ENCODE measurements around the gene MYL4. TPM values are rescaled to one million over a fixed set of nuclear protein-coding genes. Genes with fewer than 3 reads are reported as not detected.

Gene MYL4
- polyA plus RNA-seq, 6 donors from 2014 or later: 0.53 to 0.55 TPM; not detected in 4

DNA sequence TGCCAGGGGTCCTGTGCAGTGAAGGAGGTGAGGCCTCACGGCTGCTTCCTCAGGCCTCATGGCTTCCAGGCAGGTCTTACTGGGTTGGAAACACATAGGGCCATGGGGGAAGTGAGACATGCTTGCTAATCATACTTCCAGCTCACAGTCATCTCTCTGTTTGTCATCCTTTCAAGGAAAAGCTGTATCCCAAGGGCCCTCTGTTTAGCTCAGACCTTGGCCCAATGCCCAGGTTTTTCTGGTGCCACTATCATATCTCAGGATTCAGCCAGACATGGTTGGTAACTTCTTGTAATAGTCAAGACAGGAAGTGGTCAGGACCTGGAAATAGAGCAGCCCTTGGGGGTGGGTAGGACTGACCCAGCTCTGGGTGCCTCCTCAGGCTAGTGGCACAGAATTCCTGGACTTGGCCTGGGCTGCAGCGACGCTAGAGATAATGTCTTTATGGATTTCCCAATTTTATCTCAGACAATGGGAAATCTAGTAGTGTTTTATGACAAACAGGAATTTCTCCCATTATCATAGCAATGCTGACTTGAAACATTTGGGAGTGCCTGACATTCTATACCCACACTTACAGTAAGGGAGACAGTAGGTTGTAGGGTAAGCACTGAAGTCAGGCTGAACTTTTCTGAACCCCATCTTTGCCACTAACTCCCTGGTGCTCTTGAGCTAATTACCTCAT, 31.0 kb downstream of the MYL4 start:
- Mint-ChIP-seq H3K4me3 (peak overlapping the region in 3 of 8 donors; percentile 8 to 26 (median 10)), H3K4me1 (peaks cover 27 to 30% (median 29%) of the 10 kb centered on the region in 3 donors), H3K36me3 (peaks cover 0 to 8% of the 10 kb centered on the region in 2 donors), H3K27ac (peak overlapping the region in 1 of 6 donors; percentile 9), H3K27me3 (peaks cover 0 to 8% (median 0%) of the 10 kb centered on the region in 3 donors), H3K9me3 (peaks cover 0 to 6% (median 0%) of the 10 kb centered on the region in 7 donors)
- no peak for DNase-seq
- ATAC-seq (ENCODE audit: low read depth in 2 of 2): peak in 1 of 2 donors; percentile 33

DNA sequence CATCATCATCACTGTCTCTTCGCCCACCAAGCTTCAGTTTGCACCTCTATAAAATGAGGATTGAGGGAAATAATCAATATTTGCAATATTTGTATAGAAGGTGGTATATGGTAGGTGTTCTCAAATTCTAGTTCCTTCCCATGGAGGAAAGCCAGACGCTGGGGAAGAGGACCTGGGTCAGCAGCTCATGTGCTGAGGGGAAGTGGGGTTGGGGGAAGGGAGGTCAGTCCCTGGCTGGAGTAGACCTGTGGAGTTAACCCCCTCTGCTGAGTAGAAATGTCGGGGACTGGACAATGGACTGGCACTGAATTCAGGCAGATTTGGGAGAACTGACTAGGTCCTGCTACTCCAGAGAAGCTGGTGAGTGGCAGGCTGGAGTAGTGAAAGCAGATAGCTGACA, 31.7 kb downstream of the MYL4 start:
- Mint-ChIP-seq H3K36me3 (peaks cover 0 to 8% of the 10 kb centered on the region in 2 donors), H3K27me3 (peaks cover 0 to 8% (median 2%) of the 10 kb centered on the region in 3 donors), H3K4me3 (peak overlapping the region in 1 of 8 donors; percentile 26), H3K9me3 (peaks cover 0 to 6% (median 0%) of the 10 kb centered on the region in 7 donors), H3K4me1 (peaks cover 27 to 30% (median 27%) of the 10 kb centered on the region in 3 donors), H3K27ac (peak overlapping the region in 1 of 6 donors; percentile 30)
- DNase-seq (no peak), ATAC-seq (ENCODE audit: low read depth in 2 of 2) (no peak)

DNA sequence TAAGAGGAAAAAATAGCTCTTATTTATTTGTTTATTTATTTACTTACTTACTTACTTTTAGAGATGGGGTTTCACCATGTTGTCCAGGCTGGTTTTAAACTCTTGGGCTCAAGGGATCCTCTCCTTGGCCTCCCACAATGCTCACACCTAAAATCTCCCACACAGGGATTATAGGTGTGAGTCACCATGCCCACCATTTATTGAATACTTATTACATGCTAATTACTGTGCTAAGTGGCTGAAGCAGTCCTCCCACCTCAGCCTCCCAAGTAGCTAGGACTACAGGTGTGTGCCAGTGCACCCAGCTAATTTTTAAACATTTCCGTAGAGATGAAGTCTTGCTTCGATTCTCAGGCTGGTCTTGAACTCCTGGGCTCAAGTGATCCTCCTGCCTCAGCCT, 33.5 kb downstream of the MYL4 start:
- ATAC-seq (ENCODE audit: low read depth in 2 of 2) (no peak), DNase-seq (no peak)
- H3K9me3 Mint-ChIP-seq: no peaks in the 10 kb centered on the region
- peaks cover 27 to 30% (median 27%) of the 10 kb centered on the region in 3 donors for H3K4me1 Mint-ChIP-seq
- H3K27ac Mint-ChIP-seq: no peak overlapping the region
- H3K36me3 Mint-ChIP-seq: peaks cover 0 to 8% of the 10 kb centered on the region in 2 donors
- peaks cover 6 to 9% (median 8%) of the 10 kb centered on the region in 3 donors for H3K27me3 Mint-ChIP-seq
- no peak overlapping the region for H3K4me3 Mint-ChIP-seq

DNA sequence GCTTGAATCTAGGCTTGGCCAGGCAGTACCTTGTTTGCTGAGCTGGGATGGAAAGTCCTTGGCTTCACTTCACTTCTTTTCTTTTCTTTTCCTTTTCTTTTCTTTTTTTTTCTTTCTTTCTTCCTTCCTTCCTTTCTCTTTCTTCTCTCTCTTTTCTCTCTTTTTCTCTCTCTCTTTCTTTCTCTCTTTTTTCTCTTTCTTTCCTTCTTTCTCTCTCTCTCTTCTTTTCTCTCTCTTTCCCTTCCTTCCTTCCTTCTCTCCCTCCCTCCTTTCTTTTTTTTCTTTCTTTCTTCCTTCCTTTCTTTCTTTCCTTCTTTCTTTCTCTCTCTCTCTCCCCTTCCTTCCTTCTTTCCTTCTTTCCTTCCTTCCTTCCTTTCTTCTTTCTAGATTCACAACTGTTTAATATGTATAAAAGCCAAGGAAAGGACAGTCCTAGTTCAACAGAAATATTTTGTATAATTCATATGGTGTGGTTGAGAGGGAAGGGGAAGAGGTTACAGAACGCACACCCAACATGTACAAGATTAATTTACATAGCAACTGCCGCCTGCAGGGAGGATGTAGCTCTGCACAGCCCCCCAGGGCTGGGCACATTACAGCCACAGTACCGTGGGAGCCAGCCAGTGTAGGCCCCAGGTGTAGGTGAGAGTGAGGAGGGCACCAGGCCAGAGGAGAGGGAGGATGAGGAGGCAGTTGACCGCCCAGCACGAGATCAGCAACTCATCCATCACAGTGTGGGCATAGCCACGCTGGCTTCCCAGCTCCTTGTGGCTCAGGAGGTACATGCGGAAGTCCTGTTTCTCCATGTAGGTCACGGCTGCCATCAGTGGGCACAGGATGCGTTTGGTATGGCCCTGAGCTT, 34.8 kb downstream of the MYL4 start:
- peaks cover 6 to 9% (median 8%) of the 10 kb centered on the region in 3 donors for H3K27me3 Mint-ChIP-seq
- peaks cover 27 to 30% (median 27%) of the 10 kb centered on the region in 3 donors for H3K4me1 Mint-ChIP-seq
- DNase-seq (no peak), ATAC-seq (ENCODE audit: low read depth in 2 of 2) (peak; percentile 51 to 67)
- H3K36me3 Mint-ChIP-seq: peaks cover 0 to 8% of the 10 kb centered on the region in 2 donors
- no peaks in the 10 kb centered on the region for H3K9me3 Mint-ChIP-seq
- peak overlapping the region in 3 of 6 donors; percentile 12 to 74 (median 58) for H3K27ac Mint-ChIP-seq
- peak overlapping the region in 2 of 8 donors; percentile 36 to 62 for H3K4me3 Mint-ChIP-seq

DNA sequence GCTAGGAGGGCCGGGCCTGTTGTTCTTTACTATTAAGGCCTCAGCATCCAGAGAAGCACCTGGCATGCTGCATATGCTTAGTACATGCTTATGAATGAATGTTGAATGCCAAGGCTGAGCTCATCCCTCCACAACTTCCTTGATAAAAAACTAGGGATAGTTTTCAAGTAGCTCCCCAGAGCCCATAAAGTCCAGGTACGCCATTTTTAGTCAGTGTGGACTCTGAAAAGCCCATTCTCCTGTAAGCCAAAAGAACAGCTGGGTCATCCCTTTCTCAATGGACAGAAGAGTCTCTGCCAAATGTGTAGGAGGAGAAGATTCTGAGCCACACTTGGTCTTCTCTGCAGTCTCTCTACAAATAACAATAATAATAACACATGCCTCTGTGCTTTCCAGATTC, 35.5 kb downstream of the MYL4 start:
- Mint-ChIP-seq H3K4me3 (no peak overlapping the region), H3K27me3 (peaks cover 6 to 9% (median 8%) of the 10 kb centered on the region in 3 donors), H3K9me3 (no peaks in the 10 kb centered on the region), H3K36me3 (peaks cover 0 to 8% of the 10 kb centered on the region in 2 donors), H3K4me1 (peaks cover 22 to 25% (median 22%) of the 10 kb centered on the region in 3 donors), H3K27ac (no peak overlapping the region)
- ATAC-seq (ENCODE audit: low read depth in 2 of 2) (no peak), DNase-seq (no peak)

DNA sequence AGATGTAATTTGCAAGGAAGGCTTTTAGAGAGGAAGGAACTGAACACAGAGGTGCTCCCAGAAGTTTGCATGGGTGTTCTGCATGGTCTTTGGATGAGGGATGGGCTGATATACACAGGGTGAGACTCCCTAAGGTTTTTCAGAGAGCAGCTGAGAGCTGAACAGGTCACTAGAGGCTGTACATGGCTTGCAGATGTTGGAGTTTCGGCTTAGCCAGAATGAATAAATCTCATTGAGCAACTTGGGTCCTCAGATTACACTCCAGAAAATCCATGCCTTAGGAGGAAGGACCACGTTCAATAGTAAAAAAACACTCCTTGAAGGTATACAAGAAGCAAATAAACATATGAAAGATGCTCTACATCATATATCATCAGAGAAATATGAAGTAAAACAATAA, 37.0 kb downstream of the MYL4 start:
- peaks cover 0 to 8% of the 10 kb centered on the region in 2 donors for H3K36me3 Mint-ChIP-seq
- H3K9me3 Mint-ChIP-seq: no peaks in the 10 kb centered on the region
- no peak overlapping the region for H3K27ac Mint-ChIP-seq
- ATAC-seq (ENCODE audit: low read depth in 2 of 2) (no peak), DNase-seq (no peak)
- H3K4me1 Mint-ChIP-seq: peaks cover 8 to 13% (median 10%) of the 10 kb centered on the region in 3 donors
- H3K4me3 Mint-ChIP-seq: no peak overlapping the region
- peaks cover 6 to 9% (median 8%) of the 10 kb centered on the region in 3 donors for H3K27me3 Mint-ChIP-seq

DNA sequence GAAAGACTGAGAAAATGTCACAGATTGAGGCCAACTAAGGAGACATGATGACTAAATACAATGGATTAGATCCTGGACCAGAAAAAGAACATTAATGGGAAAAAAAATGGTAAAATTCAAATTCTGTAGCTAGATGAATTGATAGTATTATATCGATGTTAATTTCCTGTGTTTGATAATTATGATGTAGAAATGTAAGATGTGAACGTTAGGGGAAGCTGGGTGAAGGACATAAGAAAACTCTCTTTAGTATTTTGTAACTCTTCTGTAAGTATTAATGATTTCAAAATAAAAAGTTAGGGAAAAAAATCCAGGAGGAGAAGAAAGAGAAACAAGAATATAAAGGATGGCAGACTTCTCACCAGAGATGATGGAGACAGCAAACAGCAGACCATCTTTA, 41.7 kb downstream of the MYL4 start:
- H3K4me3 Mint-ChIP-seq: peak overlapping the region in 1 of 8 donors; percentile 54
- peaks cover 14 to 25% (median 17%) of the 10 kb centered on the region in 3 donors for H3K4me1 Mint-ChIP-seq
- DNase-seq (no peak), ATAC-seq (ENCODE audit: low read depth in 2 of 2) (no peak)
- H3K27me3 Mint-ChIP-seq: peaks cover 0 to 16% (median 11%) of the 10 kb centered on the region in 3 donors
- no peaks in the 10 kb centered on the region for H3K9me3 Mint-ChIP-seq
- no peaks in the 10 kb centered on the region for H3K36me3 Mint-ChIP-seq
- H3K27ac Mint-ChIP-seq: peak overlapping the region in 1 of 6 donors; percentile 15

DNA sequence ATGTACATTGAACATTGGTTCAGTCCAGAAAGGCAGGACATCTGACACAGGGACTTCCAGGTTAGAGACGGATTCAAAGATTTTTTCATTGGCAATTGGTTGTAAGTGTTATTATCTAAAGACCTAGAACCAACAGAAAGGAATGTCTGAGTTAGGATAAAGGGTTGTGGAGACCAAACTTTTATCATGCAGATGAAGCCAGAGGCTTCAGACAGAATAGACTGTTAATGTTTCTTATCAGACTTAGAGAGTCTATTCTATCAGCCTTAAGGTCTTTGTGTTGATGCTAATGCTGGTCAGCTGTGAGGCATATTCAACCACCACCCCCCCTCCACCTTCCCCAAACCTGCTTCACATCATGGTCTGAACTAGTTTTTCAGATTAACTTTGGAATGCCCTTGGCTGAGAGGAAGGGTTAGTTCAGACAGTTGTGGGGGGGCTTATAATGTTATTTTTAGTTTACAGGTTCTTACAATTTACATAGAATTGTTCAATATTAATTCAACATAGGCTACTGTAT, 42.3 kb downstream of the MYL4 start:
- no peak for ATAC-seq (ENCODE audit: low read depth in 2 of 2)
- Mint-ChIP-seq H3K9me3 (no peaks in the 10 kb centered on the region), H3K27me3 (peaks cover 0 to 14% (median 9%) of the 10 kb centered on the region in 3 donors), H3K36me3 (no peaks in the 10 kb centered on the region), H3K27ac (no peak overlapping the region), H3K4me3 (peak overlapping the region in 2 of 8 donors; percentile 17 to 93), H3K4me1 (peaks cover 14 to 25% (median 20%) of the 10 kb centered on the region in 3 donors)
- no peak for DNase-seq

DNA sequence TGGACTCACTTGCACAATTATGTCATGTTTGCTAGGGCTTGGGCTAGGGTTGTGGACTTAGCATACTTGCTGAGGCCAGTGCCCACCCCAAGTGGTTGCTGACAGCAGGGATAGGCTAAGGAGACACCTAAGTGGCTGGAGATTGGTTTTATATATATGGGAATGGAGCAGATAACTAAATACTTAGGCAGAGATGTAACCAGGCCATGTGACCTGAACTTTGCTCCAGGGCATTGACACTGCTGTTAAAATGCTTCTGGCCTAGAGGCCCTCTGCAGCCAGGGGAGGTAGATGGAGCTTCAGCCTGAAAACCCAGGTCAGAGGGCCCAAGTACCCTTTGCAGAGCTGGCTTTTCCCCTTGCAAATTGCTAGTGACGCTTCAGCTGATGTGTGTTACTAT, 43.1 kb downstream of the MYL4 start:
- H3K4me3 Mint-ChIP-seq: peak overlapping the region in 7 of 8 donors; percentile 4 to 98 (median 79)
- peaks cover 0 to 13% (median 9%) of the 10 kb centered on the region in 3 donors for H3K27me3 Mint-ChIP-seq
- peak overlapping the region in 3 of 6 donors; percentile 1 to 77 (median 13) for H3K27ac Mint-ChIP-seq
- ATAC-seq (ENCODE audit: low read depth in 2 of 2) (no peak), DNase-seq (no peak)
- H3K36me3 Mint-ChIP-seq: no peaks in the 10 kb centered on the region
- peaks cover 18 to 28% (median 27%) of the 10 kb centered on the region in 3 donors for H3K4me1 Mint-ChIP-seq
- no peaks in the 10 kb centered on the region for H3K9me3 Mint-ChIP-seq

DNA sequence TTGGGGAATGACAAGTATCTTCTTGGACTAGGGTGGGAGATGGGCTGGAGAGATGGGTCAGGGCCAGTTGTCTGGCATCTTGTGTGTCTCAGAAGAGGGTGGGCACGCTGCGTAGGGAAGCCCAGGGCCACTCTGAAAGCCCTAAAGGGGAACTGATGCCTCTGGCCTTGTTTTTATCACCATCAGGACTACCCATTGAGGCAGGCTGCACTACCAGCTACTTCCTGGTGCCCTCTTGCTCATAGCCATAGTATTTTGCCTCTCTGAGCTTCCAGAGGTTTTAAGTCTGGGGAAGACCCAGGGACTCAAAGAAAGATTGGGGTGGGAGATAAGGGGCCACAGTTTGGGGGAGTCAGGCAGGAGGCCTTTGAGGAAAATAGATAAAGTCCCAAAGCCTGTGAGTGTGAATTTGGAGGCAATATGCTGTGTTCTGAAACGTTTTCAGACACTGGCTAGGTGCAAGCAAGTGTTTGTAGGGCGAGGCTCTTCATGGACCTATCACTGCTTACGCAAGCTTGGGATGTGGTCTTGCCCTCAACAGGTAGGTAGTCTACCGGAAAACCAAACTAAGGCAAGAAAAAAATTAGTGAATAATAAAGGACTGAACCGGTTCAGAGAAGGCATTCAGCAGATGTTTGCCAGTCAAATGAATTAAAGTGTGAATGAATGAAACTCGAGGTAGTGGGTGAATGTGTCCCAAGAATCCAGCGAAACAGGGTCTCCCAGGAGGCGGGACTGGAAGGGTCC, 43.8 kb downstream of the MYL4 start:
- H3K9me3 Mint-ChIP-seq: no peaks in the 10 kb centered on the region
- DNase-seq: no peak
- peak overlapping the region; percentile 75 to 98 (median 82) for H3K4me3 Mint-ChIP-seq
- H3K27me3 Mint-ChIP-seq: peaks cover 5 to 20% (median 15%) of the 10 kb centered on the region in 3 donors
- ATAC-seq (ENCODE audit: low read depth in 2 of 2): no peak
- H3K36me3 Mint-ChIP-seq: no peaks in the 10 kb centered on the region
- H3K4me1 Mint-ChIP-seq: peaks cover 18 to 34% (median 32%) of the 10 kb centered on the region in 3 donors
- H3K27ac Mint-ChIP-seq: peak overlapping the region in 4 of 6 donors; percentile 1 to 76 (median 44)

DNA sequence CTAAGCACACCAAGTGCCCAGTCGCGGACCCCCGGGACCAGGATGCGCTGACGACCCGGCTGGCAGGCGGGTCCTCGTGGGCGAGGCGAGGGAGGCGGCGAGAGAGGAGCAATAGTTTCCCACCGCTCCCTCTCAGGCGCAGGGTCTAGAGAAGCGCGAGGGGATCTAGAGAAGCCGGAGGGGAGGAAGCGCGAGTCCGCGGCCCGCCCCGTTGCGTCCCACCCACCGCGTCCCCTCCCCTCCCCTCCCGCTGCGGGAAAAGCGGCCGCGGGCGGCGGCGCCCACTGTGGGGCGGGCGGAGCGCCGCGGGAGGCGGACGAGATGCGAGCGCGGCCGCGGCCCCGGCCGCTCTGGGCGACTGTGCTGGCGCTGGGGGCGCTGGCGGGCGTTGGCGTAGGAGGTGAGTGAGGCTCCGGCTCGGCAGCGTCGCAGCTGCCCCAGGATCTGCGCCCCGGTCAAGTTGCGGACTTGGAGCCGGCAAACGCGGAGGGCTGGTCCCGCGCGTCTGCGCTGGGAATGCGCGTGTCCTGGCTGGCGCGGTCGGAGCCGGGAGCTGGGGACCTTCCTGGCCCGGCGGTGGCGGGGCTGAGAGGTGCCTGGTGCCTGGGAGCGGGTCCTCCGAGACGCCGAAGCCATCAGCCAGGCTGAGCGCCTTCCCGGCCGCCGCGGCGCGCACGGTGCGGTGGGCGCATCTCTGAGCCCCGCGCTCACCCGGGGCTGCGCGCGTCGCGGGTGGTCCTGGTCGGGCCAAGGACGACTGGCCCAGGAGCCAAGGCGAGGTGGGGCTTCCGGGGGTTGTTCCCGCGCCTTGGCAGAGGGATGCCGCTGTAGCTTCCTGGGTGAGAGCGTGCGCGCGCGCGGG, 44.6 kb downstream of the MYL4 start, which contains the start of gene ITGB3:
Gene ITGB3, plus strand, starts transcription at position 287 of the 862 bp plus-strand sequence. Its CDS starts 35 bp downstream, at position 322.
- no peaks in the 10 kb centered on the region for H3K36me3 Mint-ChIP-seq
- ATAC-seq (ENCODE audit: low read depth in 2 of 2) (peak; percentile 97 to 99), DNase-seq (peak; percentile 77)
- peak within 1 kb of the TSS; percentile 1 to 95 (median 89) for H3K27ac Mint-ChIP-seq
- peaks cover 18 to 42% (median 35%) of the 10 kb centered on the region in 3 donors for H3K4me1 Mint-ChIP-seq
- peaks cover 9 to 26% (median 15%) of the 10 kb centered on the region in 3 donors for H3K27me3 Mint-ChIP-seq
- H3K4me3 Mint-ChIP-seq: peak within 1 kb of the TSS; percentile 87 to 98 (median 95)
- H3K9me3 Mint-ChIP-seq: no peaks in the 10 kb centered on the region
